ENCODE data around the gene C19orf38.

The C19orf38 gene

GRCh38 chr19:10882108-10882457, 33.9 kb downstream of the C19orf38 start:
- no peak for TF ChIP-seq ZNF8 (CRISPR knock-in tag; IDR thresholded peaks at IDR 0.05)
- no peak for TF ChIP-seq CSRNP3 (CRISPR knock-in tag; IDR thresholded peaks at IDR 0.05)
- TF ChIP-seq OSR1 (CRISPR knock-in tag; IDR thresholded peaks at IDR 0.05) = no peak
- no peak for TF ChIP-seq ZNF70 (CRISPR knock-in tag; IDR thresholded peaks at IDR 0.05)
- no peak for TF ChIP-seq SNAI2 (CRISPR knock-in tag; IDR thresholded peaks at IDR 0.05)
- no peak for TF ChIP-seq TSHZ2 (CRISPR knock-in tag; IDR thresholded peaks at IDR 0.05)
- TF ChIP-seq TCF4 (CRISPR knock-in tag; IDR thresholded peaks at IDR 0.05; ENCODE audit: borderline replicate concordance) = no peak
- no peak for TF ChIP-seq ISL1 (CRISPR knock-in tag; IDR thresholded peaks at IDR 0.05)
- TF ChIP-seq ESRRG (CRISPR knock-in tag; IDR thresholded peaks at IDR 0.05) = no peak
- TF ChIP-seq TOX (CRISPR knock-in tag; IDR thresholded peaks at IDR 0.05; ENCODE audit: borderline replicate concordance) = no peak
- TF ChIP-seq ZNF565 (CRISPR knock-in tag; conservative IDR thresholded peaks at IDR 0.05; ENCODE audit: low read depth) = no peak
- no peak for TF ChIP-seq PATZ1 (CRISPR knock-in tag; IDR thresholded peaks at IDR 0.05; ENCODE audit: borderline replicate concordance)
- TF ChIP-seq ARNTL (CRISPR knock-in tag; IDR thresholded peaks at IDR 0.05; ENCODE audit: borderline replicate concordance, low read depth) = no peak
- ATAC-seq = no peak

- TF ChIP-seq ESRRG (CRISPR knock-in tag; IDR thresholded peaks at IDR 0.05) = no peak
- TF ChIP-seq OSR1 (CRISPR knock-in tag; IDR thresholded peaks at IDR 0.05) = no peak
- TF ChIP-seq TOX (CRISPR knock-in tag; IDR thresholded peaks at IDR 0.05; ENCODE audit: borderline replicate concordance) = no peak
- no peak for TF ChIP-seq CSRNP3 (CRISPR knock-in tag; IDR thresholded peaks at IDR 0.05)
- no peak for TF ChIP-seq ZNF70 (CRISPR knock-in tag; IDR thresholded peaks at IDR 0.05)
- TF ChIP-seq CSDC2 (CRISPR knock-in tag; IDR thresholded peaks at IDR 0.05) = no peak
- no peak for TF ChIP-seq POU6F1 (CRISPR knock-in tag; IDR thresholded peaks at IDR 0.05; ENCODE audit: borderline replicate concordance, low read depth)
- no peak for TF ChIP-seq ZFP30 (CRISPR knock-in tag; IDR thresholded peaks at IDR 0.05)
- no peak for TF ChIP-seq ZNF565 (CRISPR knock-in tag; conservative IDR thresholded peaks at IDR 0.05; ENCODE audit: low read depth)
- TF ChIP-seq ISL1 (CRISPR knock-in tag; IDR thresholded peaks at IDR 0.05) = no peak
- TF ChIP-seq RARB (CRISPR knock-in tag; IDR thresholded peaks at IDR 0.05) = no peak
- TF ChIP-seq TCF4 (CRISPR knock-in tag; IDR thresholded peaks at IDR 0.05; ENCODE audit: borderline replicate concordance) = no peak
- TF ChIP-seq ZFP3 (CRISPR knock-in tag; IDR thresholded peaks at IDR 0.05) = no peak
- ATAC-seq = peak; percentile 87
Observed at GRCh38 chr19:10884274-10884673, 36.1 kb downstream of the C19orf38 start.

- TF ChIP-seq TSHZ2 (CRISPR knock-in tag; IDR thresholded peaks at IDR 0.05) (no peak), CSRNP3 (CRISPR knock-in tag; IDR thresholded peaks at IDR 0.05) (no peak), ZFP3 (CRISPR knock-in tag; IDR thresholded peaks at IDR 0.05) (no peak), GLIS3 (CRISPR knock-in tag; IDR thresholded peaks at IDR 0.05) (no peak), ZC3H10 (CRISPR knock-in tag; IDR thresholded peaks at IDR 0.05) (no peak), TCF4 (CRISPR knock-in tag; IDR thresholded peaks at IDR 0.05; ENCODE audit: borderline replicate concordance) (no peak)
- ATAC-seq = no peak; the same call in 2 of the 3 replicates
Observed at GRCh38 chr19:10885201-10886169, 37.3 kb downstream of the C19orf38 start.

Data from SK-N-SH treated with all-trans-retinoic acid at 6 μM for 48 hours (cell line).